ENCODE data around the gene DPP7. TPM values are rescaled to one million over a fixed set of nuclear protein-coding genes. Genes with fewer than 3 reads are reported as not detected.

DPP7 gene
- total RNA-seq, result 254 and 259 TPM in 2 replicates

DNA sequence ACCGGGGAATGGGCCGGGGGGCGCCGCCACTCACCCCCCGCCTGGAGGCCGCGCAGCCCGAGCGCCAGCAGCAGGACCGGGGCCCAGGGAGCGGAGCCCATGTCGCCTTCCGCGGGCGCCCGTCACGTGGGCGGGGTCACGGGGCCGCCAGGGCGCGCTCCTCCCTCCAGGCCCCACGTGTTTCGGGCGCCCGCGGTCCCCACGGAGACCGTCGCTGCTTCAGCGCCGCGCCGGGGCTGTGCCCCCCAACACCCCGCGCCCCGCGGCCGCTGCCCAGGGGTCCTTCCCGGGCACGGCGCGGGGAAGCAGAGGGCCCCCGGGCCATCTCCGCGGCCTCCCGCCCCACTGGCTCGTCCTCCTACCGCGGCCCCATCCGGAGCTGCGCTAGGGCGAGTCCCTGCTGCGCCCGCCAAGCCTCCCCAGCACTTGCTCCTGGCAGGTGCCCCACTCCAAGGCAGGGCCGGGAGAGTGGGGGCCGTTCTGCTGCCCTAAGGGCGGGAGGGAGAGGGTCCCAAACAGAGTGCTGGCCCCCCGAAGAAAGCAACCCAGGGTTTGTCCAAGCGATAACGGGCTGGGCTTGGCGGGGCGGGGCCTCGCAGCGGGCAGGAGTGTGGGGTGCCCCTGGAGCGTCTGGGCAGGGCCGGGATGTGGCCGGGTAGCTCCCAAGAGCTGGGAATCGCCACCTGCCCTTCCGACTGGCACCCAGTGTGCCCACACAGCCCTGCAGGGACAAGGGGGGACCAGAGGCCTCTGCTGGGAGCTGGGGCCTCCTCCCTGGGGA lies at the start of gene DPP7:
TSS of gene DPP7 (minus strand) at position 121 of the 781 bp plus-strand sequence. CDS start at position 101, 20 bp downstream.
- DNase-seq, result peak; percentile 84
- ChIA-PET POLR2A (interaction anchor here (0.6 to 3.6 kb wide), 10 partner anchors 12 to 126 kb away, joined by 3 to 22 read pairs (median 4); partner anchors contain the start of genes MAN1B1, RNF208 and TUBB4B), CTCF (interaction anchor here (1.0 to 1.4 kb wide), 2 partner anchors 19 to 112 kb away, joined by 3 read pairs; partner anchors contain the start of gene RNF224)
- ATAC-seq (ENCODE audit: low read depth), result peak; percentile 91
- TF ChIP-seq, protein P1, sequence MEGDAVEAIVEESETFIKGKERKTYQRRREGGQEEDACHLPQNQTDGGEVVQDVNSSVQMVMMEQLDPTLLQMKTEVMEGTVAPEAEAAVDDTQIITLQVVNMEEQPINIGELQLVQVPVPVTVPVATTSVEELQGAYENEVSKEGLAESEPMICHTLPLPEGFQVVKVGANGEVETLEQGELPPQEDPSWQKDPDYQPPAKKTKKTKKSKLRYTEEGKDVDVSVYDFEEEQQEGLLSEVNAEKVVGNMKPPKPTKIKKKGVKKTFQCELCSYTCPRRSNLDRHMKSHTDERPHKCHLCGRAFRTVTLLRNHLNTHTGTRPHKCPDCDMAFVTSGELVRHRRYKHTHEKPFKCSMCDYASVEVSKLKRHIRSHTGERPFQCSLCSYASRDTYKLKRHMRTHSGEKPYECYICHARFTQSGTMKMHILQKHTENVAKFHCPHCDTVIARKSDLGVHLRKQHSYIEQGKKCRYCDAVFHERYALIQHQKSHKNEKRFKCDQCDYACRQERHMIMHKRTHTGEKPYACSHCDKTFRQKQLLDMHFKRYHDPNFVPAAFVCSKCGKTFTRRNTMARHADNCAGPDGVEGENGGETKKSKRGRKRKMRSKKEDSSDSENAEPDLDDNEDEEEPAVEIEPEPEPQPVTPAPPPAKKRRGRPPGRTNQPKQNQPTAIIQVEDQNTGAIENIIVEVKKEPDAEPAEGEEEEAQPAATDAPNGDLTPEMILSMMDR (IDR thresholded peaks at IDR 0.05), result no peak
- intact Hi-C loops (cut with micrococcal nuclease), result loop anchor here (1.0 kb wide), 3 partner anchors 20 to 45 kb away; partner anchors contain the start of gene SAPCD2
- Mint-ChIP-seq H3K9me3 (no peaks in the 10 kb centered on the region), H3K4me3 (peak within 1 kb of the TSS; percentile 74), H3K4me1 (peaks cover 21% of the 10 kb centered on the region), H3K27ac (no peak within 1 kb of the TSS), H3K27me3 (no peaks in the 10 kb centered on the region), H3K36me3 (ENCODE audit: low read depth) (peaks cover 14% of the 10 kb centered on the region)

DNA sequence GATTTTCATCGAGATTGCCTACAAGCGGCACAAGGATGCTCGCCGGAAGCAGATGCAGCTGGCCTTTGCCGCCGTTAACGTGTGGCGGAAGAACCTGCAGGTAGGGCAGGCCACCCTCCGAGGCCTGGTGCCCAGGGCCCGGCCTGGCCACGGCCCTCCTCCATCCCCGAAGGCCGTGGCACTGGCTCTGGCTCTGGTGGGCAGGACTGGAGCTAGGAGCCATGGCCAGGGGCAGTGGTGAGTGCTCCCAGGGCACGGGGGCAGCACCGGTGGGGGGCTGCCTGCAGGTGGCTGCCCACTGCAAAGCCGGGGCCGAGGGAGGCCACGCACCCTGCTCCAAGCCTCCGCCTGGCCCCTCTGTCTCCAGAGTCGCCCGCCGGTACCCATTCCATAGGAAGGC lies 49.3 kb upstream of the DPP7 start:
- POLR2A ChIA-PET, result interaction anchor here (1.6 kb wide), 1 partner anchor 34 kb away, joined by 5 read pairs; no protein-coding TSS in a partner anchor
- no peak overlapping the region for H3K27ac Mint-ChIP-seq

DNA sequence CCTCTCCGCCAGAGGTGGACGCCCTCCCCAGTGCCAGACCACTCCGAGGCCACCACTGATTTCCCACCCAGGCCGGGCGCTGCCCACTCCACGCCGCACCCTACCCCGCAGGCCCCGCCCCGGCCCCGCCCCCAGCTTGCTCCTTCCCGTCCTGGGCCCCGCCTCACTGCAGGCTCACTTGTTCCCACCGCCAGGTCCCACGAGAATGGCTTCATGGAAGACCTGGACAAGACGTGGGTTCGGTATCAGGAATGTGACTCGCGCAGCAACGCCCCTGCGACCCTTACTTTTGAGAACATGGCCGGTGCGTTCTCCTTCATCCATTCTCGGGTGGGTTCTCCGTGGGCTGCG lies 48.8 kb upstream of the DPP7 start:
- CTCF ChIA-PET, result no interaction called here
- Mint-ChIP-seq H3K9me3 (no peaks in the 10 kb centered on the region), H3K4me1 (peaks cover 18% of the 10 kb centered on the region), H3K27ac (no peak overlapping the region), H3K27me3 (peaks cover 29% of the 10 kb centered on the region), H3K4me3 (no peak overlapping the region), H3K36me3 (ENCODE audit: low read depth) (no peaks in the 10 kb centered on the region)
- ATAC-seq (ENCODE audit: low read depth) (no peak), DNase-seq (no peak)
- TF ChIP-seq, protein P1 (IDR thresholded peaks at IDR 0.05), result no peak
- intact Hi-C loops (cut with micrococcal nuclease), result loop anchor here (10.0 kb wide), 1 partner anchor 319 kb away; the partner anchor contains the start of genes AJM1 and PHPT1
- POLR2A ChIA-PET, result interaction anchor here (1.6 kb wide), 1 partner anchor 34 kb away, joined by 5 read pairs; no protein-coding TSS in a partner anchor

More for the DNA sequence above, 49.3 kb upstream of the DPP7 start:
- Mint-ChIP-seq H3K4me3 (no peak overlapping the region), H3K36me3 (ENCODE audit: low read depth) (no peaks in the 10 kb centered on the region), H3K27me3 (peaks cover 28% of the 10 kb centered on the region), H3K9me3 (no peaks in the 10 kb centered on the region), H3K4me1 (peaks cover 17% of the 10 kb centered on the region)
- ATAC-seq (ENCODE audit: low read depth) (no peak), DNase-seq (no peak)
- CTCF ChIA-PET, result no interaction called here
- TF ChIP-seq, protein P1 (IDR thresholded peaks at IDR 0.05), result no peak
- intact Hi-C loops (cut with micrococcal nuclease), result loop anchor here (10.0 kb wide), 1 partner anchor 319 kb away; the partner anchor contains the start of genes AJM1 and PHPT1

DNA sequence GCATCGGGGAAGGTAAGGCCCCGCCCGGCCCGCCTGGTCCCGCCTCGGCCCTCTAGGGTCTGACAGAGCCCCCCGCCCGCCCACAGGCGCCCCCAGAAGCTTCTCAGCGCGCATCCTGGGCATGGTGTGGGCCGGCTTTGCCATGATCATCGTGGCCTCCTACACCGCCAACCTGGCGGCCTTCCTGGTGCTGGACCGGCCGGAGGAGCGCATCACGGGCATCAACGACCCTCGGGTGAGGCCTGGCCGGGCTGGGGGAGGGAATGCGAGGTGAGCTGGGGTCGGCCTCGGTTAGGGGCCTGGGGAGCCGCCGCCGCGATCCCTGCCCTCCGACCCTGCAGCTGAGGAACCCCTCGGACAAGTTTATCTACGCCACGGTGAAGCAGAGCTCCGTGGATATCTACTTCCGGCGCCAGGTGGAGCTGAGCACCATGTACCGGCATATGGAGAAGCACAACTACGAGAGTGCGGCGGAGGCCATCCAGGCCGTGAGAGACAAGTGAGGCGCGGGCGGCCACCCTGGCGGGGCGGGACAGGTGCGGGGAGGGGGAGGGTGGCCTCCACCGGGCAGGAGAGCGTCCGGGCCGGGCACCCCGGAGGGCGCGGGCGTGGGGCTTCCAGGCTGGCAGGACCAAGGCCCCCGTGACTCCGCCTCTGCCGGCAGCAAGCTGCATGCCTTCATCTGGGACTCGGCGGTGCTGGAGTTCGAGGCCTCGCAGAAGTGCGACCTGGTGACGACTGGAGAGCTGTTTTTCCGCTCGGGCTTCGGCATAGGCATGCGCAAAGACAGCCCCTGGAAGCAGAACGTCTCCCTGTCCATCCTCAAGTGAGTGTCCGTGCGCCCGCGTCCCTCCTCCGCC lies 48.2 kb upstream of the DPP7 start:
- H3K27me3 Mint-ChIP-seq, result peaks cover 34% of the 10 kb centered on the region
- intact Hi-C loops (cut with micrococcal nuclease), result loop anchor here (10.0 kb wide), 1 partner anchor 318 kb away; the partner anchor contains the start of genes AJM1 and PHPT1
- H3K27ac Mint-ChIP-seq, result no peak overlapping the region
- ATAC-seq (ENCODE audit: low read depth) (peak; percentile 43), DNase-seq (no peak)
- H3K4me3 Mint-ChIP-seq, result no peak overlapping the region
- no peaks in the 10 kb centered on the region for H3K9me3 Mint-ChIP-seq
- CTCF ChIA-PET, result no interaction called here
- H3K36me3 Mint-ChIP-seq (ENCODE audit: low read depth), result no peaks in the 10 kb centered on the region
- TF ChIP-seq, protein P1 (IDR thresholded peaks at IDR 0.05), result no peak
- peaks cover 22% of the 10 kb centered on the region for H3K4me1 Mint-ChIP-seq
- POLR2A ChIA-PET, result interaction anchor here (0.6 to 1.6 kb wide), 2 partner anchors 33 to 116 kb away, joined by 5 to 6 read pairs; no protein-coding TSS in a partner anchor
